Body of pancreas (tissue), 4 donors: ENCODE results near the gene SH3D19.

Experiments
- CTCF ChIP-seq, 7 experiments: fragments of 450-650 bp in 4 of 7; fragments of 200-600 bp in 3 of 7; sonication (generic) in 3 of 7; IDR thresholded peaks; one replicate each; pipeline ENCODE4 v1.5.1; 2016 to 2019; ENCODE audit warnings: antibody characterized with exemption in 7 of 7
- POLR2A ChIP-seq, 3 donors: fragments of 450-650 bp; IDR thresholded peaks; one replicate each; pipeline ENCODE4 v1.6.1; 2016; ENCODE audit warnings: antibody characterized with exemption in 3 of 3, mild to moderate bottlenecking in 2 of 3

- TF ChIP-seq CTCF (IDR thresholded peaks at IDR 0.05) (no peak), POLR2A (IDR thresholded peaks at IDR 0.05) (no peak)
Observed at GRCh38 chr4:151152028-151152427, 173.4 kb downstream of the SH3D19 start.
